K562 (cell line): ENCODE results near the gene RCSD1. TPM values are rescaled to one million over a fixed set of nuclear protein-coding genes. Genes with fewer than 3 reads are reported as not detected.
A peak's percentile ranks its signal among the peaks of the same experiment; 100 is the strongest.

Source experiments
- ATF2 ChIP-seq: sonication (generic); formaldehyde crosslinking; IDR thresholded peaks from 2 replicates; pipeline ENCODE4 v1.8.1; 2022; ENCODE audit warnings: missing genetic modification reagents
- ELF1 ChIP-seq: fragments of 200-800 bp; sonication (Bioruptor generic); IDR thresholded peaks from 2 replicates; pipeline ENCODE4 v1.6.1; 2016; ENCODE audit warnings: missing genetic modification characterization, missing compliant biosample characterization
- MGA ChIP-seq: fragments of 450-650 bp; IDR thresholded peaks from 2 replicates; pipeline ENCODE4 v1.6.1; 2016; ENCODE audit warnings: mild to moderate bottlenecking, moderate library complexity
- REST ChIP-seq, 2 experiments: fragments of 450-650 bp; formaldehyde crosslinking in 1 of 2; IDR thresholded peaks; 2 replicates each; pipeline versions ENCODE4 v1.4.0 to v1.6.1; 2014 to 2020; ENCODE audit warnings: mild to moderate bottlenecking in 2 of 2, borderline replicate concordance in 1 of 2, low read depth in 1 of 2
- polyA plus RNA-seq, 8 experiments: library from polyadenylated mRNA; depleted of rRNA in 4 of 8; stranded (reverse) in 5 of 8; unstranded in 3 of 8; fragments of >200 nt; fragmentation: Nextera tagmentation in 2 of 8; fragmentation: Illumina TruSeq in 1 of 8; extraction: Ambion mirVana in 2 of 8; extraction: Trizol in 1 of 8; gene quantifications; 2 replicates each; pipeline versions ENCODE4 v1.2.1 to v1.2.3, GENCODE V29; 2011 to 2014; ENCODE audit warnings: inconsistent platforms in 1 of 8, missing spikeins in 1 of 8
- total RNA-seq, 7 experiments: library from RNA; depleted of rRNA in 6 of 7; stranded (reverse); fragments of >200 nt in 6 of 7; fragmentation: Illumina TruSeq in 2 of 7; extraction: Trizol in 2 of 7; gene quantifications; 2 replicates each; pipeline versions ENCODE4 v1.2.1 to v1.2.3, GENCODE V29; 2011 to 2021; ENCODE audit warnings: low replicate concordance in 1 of 7

RCSD1 gene
- total and polyA plus RNA-seq, 9 of the 15 experiments (the other 6 are each of a cell fraction or from before 2014, with no cell fraction given): 7.8 to 69.8 (median 45.3) TPM

GRCh38 chr1:167599957-167600581 is 30.0 kb upstream of the RCSD1 start (continued):
- TF ChIP-seq MGA (peak; percentile 16; the same call in 1 of the 2 replicates), ELF1 (tag) (peak; percentile 60), ATF2 (CRISPR knock-in tag) (no peak), REST (IDR thresholded peaks at IDR 0.05; ENCODE audit: borderline replicate concordance) (peak; percentile 94), REST (CRISPR knock-in tag; IDR thresholded peaks at IDR 0.05; ENCODE audit: low read depth) (no peak)
